ENCODE measurements around the gene KCTD16.

Gene KCTD16

GRCh38 chr5:144352330-144352729 is 181.7 kb downstream of the KCTD16 start:
- no peak for DNase-seq

- no peak for DNase-seq
Measured at GRCh38 chr5:144352732-144353317, 182.2 kb downstream of the KCTD16 start.

- no peak for DNase-seq
Measured at GRCh38 chr5:144356489-144356888, 185.8 kb downstream of the KCTD16 start.

- no peak for DNase-seq
Measured at GRCh38 chr5:144361406-144361805, 190.7 kb downstream of the KCTD16 start.

- no peak for DNase-seq
Measured at GRCh38 chr5:144365885-144366284, 195.2 kb downstream of the KCTD16 start.

GRCh38 chr5:144367991-144368390 is 197.3 kb downstream of the KCTD16 start:
- DNase-seq: no peak

GRCh38 chr5:144368556-144368955 is 197.9 kb downstream of the KCTD16 start:
- no peak for DNase-seq

- peak in 1 of 2 experiments; percentile 25 for DNase-seq
Measured at GRCh38 chr5:144369006-144369405, 198.3 kb downstream of the KCTD16 start.

GRCh38 chr5:144370273-144370672 is 199.6 kb downstream of the KCTD16 start:
- no peak for DNase-seq

- no peak for DNase-seq
Measured at GRCh38 chr5:144374637-144375036, 204.0 kb downstream of the KCTD16 start.

- DNase-seq: no peak
Measured at GRCh38 chr5:144377207-144377606, 206.5 kb downstream of the KCTD16 start.

- DNase-seq: no peak
Measured at GRCh38 chr5:144378681-144379080, 208.0 kb downstream of the KCTD16 start.

- no peak for DNase-seq
Measured at GRCh38 chr5:144385597-144385996, 214.9 kb downstream of the KCTD16 start.

- DNase-seq: no peak
Measured at GRCh38 chr5:144386315-144386714, 215.6 kb downstream of the KCTD16 start.

- DNase-seq: peak in 1 of 2 experiments; percentile 4
Measured at GRCh38 chr5:144390133-144390532, 219.5 kb downstream of the KCTD16 start.

GRCh38 chr5:144391044-144391443 is 220.4 kb downstream of the KCTD16 start:
- no peak for DNase-seq

GRCh38 chr5:144393641-144394435 is 223.2 kb downstream of the KCTD16 start:
- no peak for DNase-seq

- no peak for DNase-seq
Measured at GRCh38 chr5:144395704-144396103, 225.0 kb downstream of the KCTD16 start.

GRCh38 chr5:144403058-144403457 is 232.4 kb downstream of the KCTD16 start:
- no peak for DNase-seq

- no peak for DNase-seq
Measured at GRCh38 chr5:144403817-144404420, 233.2 kb downstream of the KCTD16 start.

GRCh38 chr5:144404672-144405071 is 234.0 kb downstream of the KCTD16 start:
- no peak for DNase-seq

GRCh38 chr5:144405991-144406390 is 235.3 kb downstream of the KCTD16 start:
- no peak for DNase-seq

GRCh38 chr5:144406442-144406841 is 235.8 kb downstream of the KCTD16 start:
- no peak for DNase-seq
